ENCODE results near the gene LCLAT1.

GRCh38 chr2:30484995-30485394 lies 37.9 kb downstream of the LCLAT1 start:
- TF ChIP-seq, protein P1, sequence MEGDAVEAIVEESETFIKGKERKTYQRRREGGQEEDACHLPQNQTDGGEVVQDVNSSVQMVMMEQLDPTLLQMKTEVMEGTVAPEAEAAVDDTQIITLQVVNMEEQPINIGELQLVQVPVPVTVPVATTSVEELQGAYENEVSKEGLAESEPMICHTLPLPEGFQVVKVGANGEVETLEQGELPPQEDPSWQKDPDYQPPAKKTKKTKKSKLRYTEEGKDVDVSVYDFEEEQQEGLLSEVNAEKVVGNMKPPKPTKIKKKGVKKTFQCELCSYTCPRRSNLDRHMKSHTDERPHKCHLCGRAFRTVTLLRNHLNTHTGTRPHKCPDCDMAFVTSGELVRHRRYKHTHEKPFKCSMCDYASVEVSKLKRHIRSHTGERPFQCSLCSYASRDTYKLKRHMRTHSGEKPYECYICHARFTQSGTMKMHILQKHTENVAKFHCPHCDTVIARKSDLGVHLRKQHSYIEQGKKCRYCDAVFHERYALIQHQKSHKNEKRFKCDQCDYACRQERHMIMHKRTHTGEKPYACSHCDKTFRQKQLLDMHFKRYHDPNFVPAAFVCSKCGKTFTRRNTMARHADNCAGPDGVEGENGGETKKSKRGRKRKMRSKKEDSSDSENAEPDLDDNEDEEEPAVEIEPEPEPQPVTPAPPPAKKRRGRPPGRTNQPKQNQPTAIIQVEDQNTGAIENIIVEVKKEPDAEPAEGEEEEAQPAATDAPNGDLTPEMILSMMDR (conservative IDR thresholded peaks at IDR 0.05; ENCODE audit: low read depth, low read length), result no peak
- TF ChIP-seq RAD21 (IDR thresholded peaks at IDR 0.05; ENCODE audit: low read length) (no peak), POLR2A (IDR thresholded peaks at IDR 0.05; ENCODE audit: low read depth, low read length) (no peak), USF2 (IDR thresholded peaks at IDR 0.05; ENCODE audit: low read depth, low read length) (no peak), SMC3 (IDR thresholded peaks at IDR 0.05; ENCODE audit: low read depth, low read length) (no peak), CEBPB (IDR thresholded peaks at IDR 0.05; ENCODE audit: low read depth, low read length) (no peak), BHLHE40 (IDR thresholded peaks at IDR 0.05; ENCODE audit: low read depth, low read length) (no peak), MXI1 (IDR thresholded peaks at IDR 0.05; ENCODE audit: borderline replicate concordance, low read depth, low read length) (no peak), CHD1 (IDR thresholded peaks at IDR 0.05; ENCODE audit: low read depth, low read length) (no peak), FOS (IDR thresholded peaks at IDR 0.05; ENCODE audit: low read depth, low read length) (no peak), MAFK (IDR thresholded peaks at IDR 0.05; ENCODE audit: low read depth, low read length) (no peak), RCOR1 (IDR thresholded peaks at IDR 0.05; ENCODE audit: insufficient replicate concordance, low read length) (no peak)
- TF ChIP-seq, protein P2, sequence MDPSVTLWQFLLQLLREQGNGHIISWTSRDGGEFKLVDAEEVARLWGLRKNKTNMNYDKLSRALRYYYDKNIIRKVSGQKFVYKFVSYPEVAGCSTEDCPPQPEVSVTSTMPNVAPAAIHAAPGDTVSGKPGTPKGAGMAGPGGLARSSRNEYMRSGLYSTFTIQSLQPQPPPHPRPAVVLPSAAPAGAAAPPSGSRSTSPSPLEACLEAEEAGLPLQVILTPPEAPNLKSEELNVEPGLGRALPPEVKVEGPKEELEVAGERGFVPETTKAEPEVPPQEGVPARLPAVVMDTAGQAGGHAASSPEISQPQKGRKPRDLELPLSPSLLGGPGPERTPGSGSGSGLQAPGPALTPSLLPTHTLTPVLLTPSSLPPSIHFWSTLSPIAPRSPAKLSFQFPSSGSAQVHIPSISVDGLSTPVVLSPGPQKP (IDR thresholded peaks at IDR 0.05; ENCODE audit: borderline replicate concordance, low read depth, low read length), result no peak
